Measurements from ENCODE around the gene MAST4. TPM values are rescaled to one million over a fixed set of nuclear protein-coding genes. Genes with fewer than 3 reads are reported as not detected.

The MAST4 gene
- total and polyA plus RNA-seq, 12 donors, result 29.6 to 93.3 (median 76.6) TPM

DNA sequence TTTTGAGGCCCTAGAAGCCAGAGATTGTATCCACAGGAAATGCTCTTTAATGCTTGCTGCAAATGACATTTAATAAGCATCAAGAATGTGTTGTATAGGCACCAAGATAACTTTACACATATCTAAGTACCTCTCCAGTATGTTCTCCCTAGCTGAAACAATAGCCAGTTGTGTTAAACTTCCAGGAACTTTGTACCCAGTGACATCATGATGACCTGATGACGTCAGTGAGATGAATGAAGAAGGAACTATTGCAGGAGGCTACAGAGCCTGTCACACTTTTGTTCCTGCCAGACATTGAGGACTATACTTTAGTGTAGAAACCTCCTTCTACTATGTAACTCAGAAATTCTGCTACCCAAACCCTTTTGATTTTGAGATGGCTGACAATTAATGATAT is 470.6 kb downstream of the MAST4 start:
- Histone ChIP-seq H3K4me1 (peaks cover 3 to 75% (median 23%) of the 10 kb centered on the region in 9 donors), H3K36me3 (no peaks in the 10 kb centered on the region), H3K27ac (peak overlapping the region in 3 of 10 donors; percentile 3 to 31 (median 13)), H3K9me3 (no peaks in the 10 kb centered on the region), H3K4me3 (no peak overlapping the region), H3K27me3 (no peaks in the 10 kb centered on the region)
- DNase-seq, result no peak
- peak in 5 of 8 donors; percentile 31 to 72 (median 43) for ATAC-seq
- intact Hi-C loops (cut with DNase I), result no loop called here
- WGBS, 2 donors, result 21 to 29% methylated on average over 1 of the region's 1 CpG
- TF ChIP-seq, protein P1, sequence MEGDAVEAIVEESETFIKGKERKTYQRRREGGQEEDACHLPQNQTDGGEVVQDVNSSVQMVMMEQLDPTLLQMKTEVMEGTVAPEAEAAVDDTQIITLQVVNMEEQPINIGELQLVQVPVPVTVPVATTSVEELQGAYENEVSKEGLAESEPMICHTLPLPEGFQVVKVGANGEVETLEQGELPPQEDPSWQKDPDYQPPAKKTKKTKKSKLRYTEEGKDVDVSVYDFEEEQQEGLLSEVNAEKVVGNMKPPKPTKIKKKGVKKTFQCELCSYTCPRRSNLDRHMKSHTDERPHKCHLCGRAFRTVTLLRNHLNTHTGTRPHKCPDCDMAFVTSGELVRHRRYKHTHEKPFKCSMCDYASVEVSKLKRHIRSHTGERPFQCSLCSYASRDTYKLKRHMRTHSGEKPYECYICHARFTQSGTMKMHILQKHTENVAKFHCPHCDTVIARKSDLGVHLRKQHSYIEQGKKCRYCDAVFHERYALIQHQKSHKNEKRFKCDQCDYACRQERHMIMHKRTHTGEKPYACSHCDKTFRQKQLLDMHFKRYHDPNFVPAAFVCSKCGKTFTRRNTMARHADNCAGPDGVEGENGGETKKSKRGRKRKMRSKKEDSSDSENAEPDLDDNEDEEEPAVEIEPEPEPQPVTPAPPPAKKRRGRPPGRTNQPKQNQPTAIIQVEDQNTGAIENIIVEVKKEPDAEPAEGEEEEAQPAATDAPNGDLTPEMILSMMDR (IDR thresholded peaks at IDR 0.05), result no peak

DNA sequence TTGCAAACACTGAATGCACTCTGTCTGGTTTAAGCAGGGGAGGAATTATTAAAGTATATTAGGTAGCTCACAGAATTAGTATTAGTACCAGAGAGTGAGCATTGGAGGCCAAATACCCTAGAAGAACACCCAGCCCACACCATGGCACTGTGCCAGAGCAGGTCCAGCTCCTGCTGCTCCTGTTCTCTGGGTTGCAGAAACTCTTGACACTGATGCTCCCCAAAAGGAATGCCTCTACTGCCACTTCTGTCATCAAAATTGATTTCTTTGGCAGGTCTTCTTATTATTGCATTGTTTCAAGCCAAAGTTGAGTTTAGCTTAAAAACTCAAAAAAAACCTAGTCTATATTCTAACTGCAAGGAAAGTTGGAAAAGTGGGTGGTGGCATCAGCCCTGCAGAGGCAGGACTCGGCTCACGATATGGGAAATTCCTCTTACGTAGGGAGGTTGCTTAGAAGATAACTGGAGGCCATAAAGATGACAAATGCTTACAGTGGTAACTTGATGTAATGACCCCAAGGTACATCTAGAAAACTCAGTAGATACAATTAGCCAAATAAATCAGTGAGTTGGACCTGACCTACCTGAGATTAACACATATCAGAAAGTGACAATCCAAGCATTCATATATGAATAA is 477.0 kb downstream of the MAST4 start:
- no peaks in the 10 kb centered on the region for H3K9me3 ChIP-seq
- peak in 1 of 2 donors; percentile 16 for DNase-seq
- TF ChIP-seq, protein P1 (IDR thresholded peaks at IDR 0.05), result no peak
- no peak overlapping the region for H3K27ac ChIP-seq
- intact Hi-C loops (cut with DNase I), result no loop called here
- no peaks in the 10 kb centered on the region for H3K36me3 ChIP-seq
- no peak for ATAC-seq
- WGBS, 2 donors, result 72 to 85% methylated on average over 3 of the region's 3 CpGs
- no peak overlapping the region for H3K4me3 ChIP-seq
- H3K4me1 ChIP-seq, result peaks cover 0 to 22% (median 11%) of the 10 kb centered on the region in 9 donors
- H3K27me3 ChIP-seq, result no peaks in the 10 kb centered on the region

DNA sequence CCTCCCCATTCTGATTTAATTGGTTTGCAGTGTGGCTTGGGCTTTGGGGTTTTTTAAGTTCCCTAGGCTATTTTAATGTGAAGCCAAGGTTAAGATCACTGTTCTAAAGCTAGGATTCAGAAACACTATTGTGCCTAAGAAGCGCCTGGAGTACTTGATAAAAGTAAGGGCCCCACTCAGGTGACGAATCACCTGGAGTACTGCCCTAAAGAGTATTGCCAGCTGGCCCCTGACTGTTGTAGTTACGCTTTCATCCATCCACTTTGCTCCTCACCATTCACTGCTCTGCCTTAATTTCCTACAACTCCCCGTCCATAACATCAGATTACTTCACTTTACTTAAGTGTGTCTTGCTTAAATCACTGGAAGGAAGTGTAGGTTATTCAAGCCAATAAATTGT is 481.1 kb downstream of the MAST4 start:
- Histone ChIP-seq H3K4me3 (no peak overlapping the region), H3K4me1 (peaks cover 0 to 8% (median 3%) of the 10 kb centered on the region in 9 donors), H3K27me3 (no peaks in the 10 kb centered on the region), H3K9me3 (no peaks in the 10 kb centered on the region), H3K36me3 (peaks cover 0 to 13% (median 0%) of the 10 kb centered on the region in 9 donors), H3K27ac (no peak overlapping the region)
- intact Hi-C loops (cut with DNase I), result no loop called here
- TF ChIP-seq, protein P1 (IDR thresholded peaks at IDR 0.05), result no peak
- ATAC-seq (peak in 3 of 8 donors; percentile 16 to 49 (median 31)), DNase-seq (no peak)
- 70 to 84% methylated on average over 4 of the region's 4 CpGs for WGBS, 2 donors

DNA sequence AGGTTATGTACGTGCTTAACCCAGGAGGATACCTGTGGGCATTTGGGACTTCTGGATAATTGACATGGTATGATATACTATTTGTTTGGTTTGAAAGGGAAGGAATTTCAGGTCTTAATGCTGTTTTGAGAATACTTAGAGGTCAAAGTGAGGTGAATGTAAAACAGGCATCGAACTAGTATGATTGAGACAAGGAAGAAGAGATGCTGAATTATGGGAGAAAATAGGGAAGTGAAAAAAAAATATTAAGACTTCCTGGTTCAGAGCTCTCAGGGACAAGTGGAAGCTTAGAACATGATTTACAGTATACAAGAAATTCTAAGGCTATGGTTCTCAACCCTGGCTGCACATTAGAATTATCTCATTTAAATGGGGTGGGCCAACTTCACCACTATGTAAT is 485.1 kb downstream of the MAST4 start:
- Histone ChIP-seq H3K27me3 (no peaks in the 10 kb centered on the region), H3K4me1 (peaks cover 0 to 24% (median 12%) of the 10 kb centered on the region in 9 donors), H3K36me3 (peaks cover 0 to 14% (median 0%) of the 10 kb centered on the region in 9 donors), H3K27ac (no peak overlapping the region), H3K4me3 (no peak overlapping the region), H3K9me3 (no peaks in the 10 kb centered on the region)
- DNase-seq (no peak), ATAC-seq (no peak)
- 92 to 94% methylated on average over 2 of the region's 2 CpGs for WGBS, 2 donors
- intact Hi-C loops (cut with DNase I), result no loop called here
- TF ChIP-seq, protein P1 (IDR thresholded peaks at IDR 0.05), result no peak
